HepG2 (cell line): ENCODE data around the gene CDKN2A. TPM values are rescaled to one million over a fixed set of nuclear protein-coding genes. Genes with fewer than 3 reads are reported as not detected.

Experiments used
- ATAC-seq: fragments of 200-7000 bp; cut with Tn5 transposase; 3 replicates; pipeline ENCODE4 v1.9.1; 2020; ENCODE audit warnings: mild to moderate bottlenecking, moderate library complexity
- BruUV-seq: library from RNA; stranded (reverse); fragments of 400-500 nt; replicated peaks from 2 replicates; lab custom pipeline; 2021; lab: Mats Ljungman, UMichigan
- CTCF ChIA-PET: fragments of 300-600 bp; formaldehyde crosslinking; extraction: SDS; loops from one replicate; lab custom pipeline; 2021; ENCODE audit warnings: low total read pairs, inconsistent platforms, low intra/inter-chr PET ratio; lab: Yijun Ruan, JAX
- POLR2A ChIA-PET: fragments of 350-600 bp; sonication (Branson Sonifier 250); formaldehyde crosslinking; loops from one replicate; lab custom pipeline; 2020; ENCODE audit warnings: antibody characterized with exemption, inconsistent platforms; lab: Yijun Ruan, JAX
- DNase-seq: peaks from one replicate; pipeline ENCODE4 v3.0.0-alpha.2; 2015; ENCODE audit warnings: low spot score
- FAIRE-seq: peaks from 3 replicates; lab custom pipeline; 2011; peaks lifted over from hg19 to GRCh38; lab: Jason Lieb, UNC
- H2AFZ ChIP-seq: one replicate; pipeline ENCODE4 v1.6.1; 2011; ENCODE audit warnings: low read length, inconsistent platforms
- H3K27ac ChIP-seq: fragments of 300-600 bp; 3 replicates; pipeline ENCODE4 v1.8.0; 2011; ENCODE audit warnings: mixed run types, mild to moderate bottlenecking, mixed read lengths, low read length, inconsistent platforms; ENCODE audit not compliant: insufficient read depth; ENCODE audit errors: extremely low read length
- H3K27me3 ChIP-seq, 2 experiments: fragments of 200-600 bp in 1 of 2; 2 replicates in 1 of 2; 3 replicates in 1 of 2; pipeline versions ENCODE4 v1.6.0 to v1.8.0; 2011; ENCODE audit warnings: low read length in 2 of 2, mild to moderate bottlenecking in 2 of 2, moderate library complexity in 2 of 2, inconsistent platforms in 1 of 2; ENCODE audit not compliant: insufficient read depth in 2 of 2, control insufficient read depth in 1 of 2
- H3K36me3 ChIP-seq, 2 experiments: fragments of 200-600 bp in 1 of 2; replicated peaks in 1 of 2; 2 replicates in 1 of 2; 3 replicates in 1 of 2; pipeline versions ENCODE4 v1.5.1 to v1.8.0; 2011; ENCODE audit warnings: low read length in 2 of 2, inconsistent platforms in 1 of 2; ENCODE audit not compliant: insufficient read depth in 2 of 2, control insufficient read depth in 1 of 2
- H3K4me1 ChIP-seq: 2 replicates; pipeline ENCODE4 v1.5.1; 2012; ENCODE audit warnings: low read length, inconsistent platforms; ENCODE audit not compliant: insufficient read depth
- H3K4me2 ChIP-seq: 2 replicates; pipeline ENCODE4 v1.6.0; 2011; ENCODE audit warnings: low read depth, low read length, inconsistent platforms
- H3K4me3 ChIP-seq, 3 experiments: fragments of 200-600 bp in 1 of 3; sonication (generic), shearing (Covaris generic) in 1 of 3; replicated peaks in 1 of 3; 2 replicates each; pipeline ENCODE4 v1.5.1; 2011 to 2016; ENCODE audit warnings: low read length in 3 of 3, inconsistent platforms in 2 of 3, low read depth in 2 of 3, mild to moderate bottlenecking in 2 of 3, control low read depth in 1 of 3, mixed read lengths in 1 of 3; ENCODE audit not compliant: insufficient read depth in 1 of 3
- H3K79me2 ChIP-seq: one replicate; pipeline ENCODE4 v1.6.1; 2011; ENCODE audit warnings: low read length, inconsistent platforms; ENCODE audit not compliant: insufficient read depth
- H3K9ac ChIP-seq: 2 replicates; pipeline ENCODE4 v1.6.0; 2011; ENCODE audit warnings: mild to moderate bottlenecking, low read depth, low read length, inconsistent platforms; ENCODE audit not compliant: insufficient read depth
- H3K9me3 ChIP-seq: 2 replicates; pipeline ENCODE4 v1.5.1; 2012; ENCODE audit warnings: mild to moderate bottlenecking, low read length
- H4K20me1 ChIP-seq: 2 replicates; pipeline ENCODE4 v1.6.0; 2011; ENCODE audit warnings: inconsistent platforms, mild to moderate bottlenecking, low read length, moderate library complexity; ENCODE audit not compliant: insufficient read depth
- FOXP1 ChIP-seq, 2 experiments: fragments of 450-650 bp in 1 of 2; IDR thresholded peaks; 2 replicates each; pipeline ENCODE4 v1.6.1; 2017 to 2018; ENCODE audit warnings: antibody characterized with exemption in 1 of 2
- GATAD2A ChIP-seq: IDR thresholded peaks from 2 replicates; pipeline ENCODE4 v1.6.1; 2016
- HDAC6 ChIP-seq: fragments of 200-600 bp; sonication (generic); IDR thresholded peaks from 2 replicates; pipeline ENCODE4 v1.7.0; 2017; ENCODE audit warnings: mild to moderate bottlenecking, antibody characterized with exemption, low read length, low read depth
- KAT2B ChIP-seq: fragments of 150-350 bp; IDR thresholded peaks from 2 replicates; pipeline ENCODE4 v1.6.1; 2014; ENCODE audit warnings: low read depth, low read length, borderline replicate concordance
- KLF16 ChIP-seq, 2 experiments: sonication (generic) in 1 of 2; formaldehyde crosslinking in 1 of 2; IDR thresholded peaks; 2 replicates each; pipeline versions ENCODE4 v1.6.1 to v1.8.0; 2016 to 2023; ENCODE audit warnings: missing genetic modification reagents in 2 of 2, missing compliant biosample characterization in 1 of 2
- NFKBIZ ChIP-seq: IDR thresholded peaks from 2 replicates; pipeline ENCODE4 v1.6.1; 2018; ENCODE audit warnings: missing genetic modification reagents, missing compliant biosample characterization
- RBFOX2 ChIP-seq: fragments of 200-400 bp; formaldehyde crosslinking; IDR thresholded peaks from 2 replicates; pipeline ENCODE4 v1.6.1; 2017; ENCODE audit warnings: low read depth, mild to moderate bottlenecking, low read length
- SATB2 ChIP-seq: sonication (generic); formaldehyde crosslinking; IDR thresholded peaks from 2 replicates; pipeline ENCODE4 v1.5.0; 2020; ENCODE audit warnings: missing genetic modification reagents
- YY1 ChIP-seq: IDR thresholded peaks from 2 replicates; pipeline ENCODE4 v1.6.1; 2011; ENCODE audit warnings: low read length, low read depth, moderate library complexity, mild to moderate bottlenecking; ENCODE audit not compliant: insufficient read depth, insufficient replicate concordance
- ZBTB8A ChIP-seq: sonication (generic); formaldehyde crosslinking; IDR thresholded peaks from 2 replicates; pipeline ENCODE4 v1.4.0; 2020; ENCODE audit warnings: mild to moderate bottlenecking, low read depth, missing genetic modification reagents, borderline replicate concordance
- ZNF562 ChIP-seq: sonication (generic); formaldehyde crosslinking; IDR thresholded peaks from 2 replicates; pipeline ENCODE4 v1.8.0; 2022; ENCODE audit warnings: missing genetic modification reagents, borderline replicate concordance
- ZNF776 ChIP-seq: sonication (generic); formaldehyde crosslinking; IDR thresholded peaks from 2 replicates; pipeline ENCODE4 v1.4.0; 2020; ENCODE audit warnings: mild to moderate bottlenecking, missing genetic modification reagents
- WGBS: methylation state at CpG from one replicate; pipeline ENCODE4 v1.1.6; 2017; ENCODE audit warnings: low lambda C conversion rate; 5-methylcytosine and 5-hydroxymethylcytosine counted together
- in situ Hi-C: cut with HindIII; loops from 2 replicates; pipeline ENCODE4 v1.10.0; 2017; ENCODE audit warnings: low pct_unique_long_range_greater_than_20kb; ENCODE audit not compliant: extremely low pct_ligation_motif_present
- intact Hi-C: fragments of 100-400 bp; cut with micrococcal nuclease; formaldehyde crosslinking; loops from one replicate; pipeline ENCODE4 v1.10.0; 2022; ENCODE audit not compliant: unreplicated experiment
- polyA plus RNA-seq, 8 experiments: library from polyadenylated mRNA; depleted of rRNA in 3 of 8; stranded (reverse) in 7 of 8; unstranded in 1 of 8; fragments of >200 nt; fragmentation: Illumina TruSeq in 4 of 8; extraction: Trizol in 4 of 8; gene quantifications; 2 replicates each; pipeline versions ENCODE4 v1.2.1 to v1.2.3, GENCODE V29; 2011 to 2016; ENCODE audit warnings: low read depth in 4 of 8, missing spikeins in 1 of 8, mixed read lengths in 1 of 8; ENCODE audit not compliant: insufficient read depth in 1 of 8
- total RNA-seq, 5 experiments: library from RNA; depleted of rRNA; stranded (reverse); fragments of >200 nt; fragmentation: Illumina TruSeq; extraction: Trizol; gene quantifications; 2 replicates each; pipeline ENCODE4 v1.2.3, GENCODE V29; 2016; ENCODE audit warnings: low read depth in 1 of 5
- TF ChIP-seq, protein P1 (sequence below): sonication (generic); formaldehyde crosslinking; conservative IDR thresholded peaks from 2 replicates; pipeline ENCODE4 v1.8.0; 2022; ENCODE audit warnings: low read depth, missing genetic modification reagents
- TF ChIP-seq, protein P2 (sequence below): sonication (generic); formaldehyde crosslinking; IDR thresholded peaks from 2 replicates; pipeline ENCODE4 v1.8.0; 2022; ENCODE audit warnings: mild to moderate bottlenecking, missing genetic modification reagents, moderate library complexity
- TF ChIP-seq, protein P3 (sequence below), 2 experiments: sonication (generic) in 1 of 2; formaldehyde crosslinking in 1 of 2; IDR thresholded peaks; 2 replicates each; pipeline versions ENCODE4 v1.4.0 to v1.6.1; 2018 to 2020; ENCODE audit warnings: missing genetic modification reagents in 2 of 2, borderline replicate concordance in 1 of 2, low read depth in 1 of 2, mild to moderate bottlenecking in 1 of 2, missing biosample characterization in 1 of 2

Gene CDKN2A
- total and polyA plus RNA-seq, 2 of the 13 experiments (the other 11 are each of a cell fraction or from before 2014, with no cell fraction given), result 4.2 to 4.8 TPM

DNA sequence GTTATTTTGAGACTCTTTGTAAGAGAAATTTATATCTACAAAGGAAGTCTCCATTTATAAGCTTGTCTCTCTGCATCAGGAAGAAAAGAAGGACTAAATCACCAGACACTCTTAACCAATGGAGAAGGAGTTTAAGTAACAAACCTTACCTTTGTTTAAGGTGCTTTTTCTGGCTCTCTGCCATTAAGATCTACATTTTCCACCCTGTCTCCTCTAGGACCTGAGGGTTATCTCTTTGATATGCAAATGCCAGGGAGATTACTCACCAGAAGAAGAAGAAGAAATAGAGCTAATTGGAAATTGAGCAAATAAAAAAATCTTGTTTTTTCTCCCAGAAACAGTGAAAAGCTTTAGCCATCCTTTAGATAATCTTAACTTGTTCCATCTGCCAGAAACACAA is 60.9 kb downstream of the CDKN2A start:
- FAIRE-seq, result no peak
- Histone ChIP-seq H4K20me1 (no peaks in the 10 kb centered on the region), H3K4me3 (no peak overlapping the region), H3K36me3 (no peaks in the 10 kb centered on the region; a peak in 1 of 5 replicates), H3K4me2 (no peak overlapping the region), H3K79me2 (no peaks in the 10 kb centered on the region), H3K27me3 (no peaks in the 10 kb centered on the region), H3K9me3 (no peaks in the 10 kb centered on the region), H3K4me1 (no peaks in the 10 kb centered on the region), H3K9ac (no peak overlapping the region), H3K27ac (no peak overlapping the region), H2AFZ (no peak overlapping the region)
- no peak for DNase-seq
- BruUV-seq, result no TSS peak
- TF ChIP-seq, protein P1, sequence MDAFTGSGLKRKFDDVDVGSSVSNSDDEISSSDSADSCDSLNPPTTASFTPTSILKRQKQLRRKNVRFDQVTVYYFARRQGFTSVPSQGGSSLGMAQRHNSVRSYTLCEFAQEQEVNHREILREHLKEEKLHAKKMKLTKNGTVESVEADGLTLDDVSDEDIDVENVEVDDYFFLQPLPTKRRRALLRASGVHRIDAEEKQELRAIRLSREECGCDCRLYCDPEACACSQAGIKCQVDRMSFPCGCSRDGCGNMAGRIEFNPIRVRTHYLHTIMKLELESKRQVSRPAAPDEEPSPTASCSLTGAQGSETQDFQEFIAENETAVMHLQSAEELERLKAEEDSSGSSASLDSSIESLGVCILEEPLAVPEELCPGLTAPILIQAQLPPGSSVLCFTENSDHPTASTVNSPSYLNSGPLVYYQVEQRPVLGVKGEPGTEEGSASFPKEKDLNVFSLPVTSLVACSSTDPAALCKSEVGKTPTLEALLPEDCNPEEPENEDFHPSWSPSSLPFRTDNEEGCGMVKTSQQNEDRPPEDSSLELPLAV (CRISPR knock-in tag), result no peak
- TF ChIP-seq ZNF562 (CRISPR knock-in tag), result no peak
- no peak for TF ChIP-seq YY1
- TF ChIP-seq SATB2 (CRISPR knock-in tag), result no peak
- no peak for TF ChIP-seq FOXP1 (IDR thresholded peaks at IDR 0.05)
- TF ChIP-seq FOXP1 (CRISPR knock-in tag; IDR thresholded peaks at IDR 0.05), result no peak
- no peak for TF ChIP-seq NFKBIZ (CRISPR knock-in tag)
- no peak for TF ChIP-seq ZNF776 (CRISPR knock-in tag)
- no peak for ATAC-seq
- intact Hi-C loops, result no loop called here
- CTCF ChIA-PET, result no interaction called here
- POLR2A ChIA-PET, result no interaction called here
- in situ Hi-C loops, result no loop called here

DNA sequence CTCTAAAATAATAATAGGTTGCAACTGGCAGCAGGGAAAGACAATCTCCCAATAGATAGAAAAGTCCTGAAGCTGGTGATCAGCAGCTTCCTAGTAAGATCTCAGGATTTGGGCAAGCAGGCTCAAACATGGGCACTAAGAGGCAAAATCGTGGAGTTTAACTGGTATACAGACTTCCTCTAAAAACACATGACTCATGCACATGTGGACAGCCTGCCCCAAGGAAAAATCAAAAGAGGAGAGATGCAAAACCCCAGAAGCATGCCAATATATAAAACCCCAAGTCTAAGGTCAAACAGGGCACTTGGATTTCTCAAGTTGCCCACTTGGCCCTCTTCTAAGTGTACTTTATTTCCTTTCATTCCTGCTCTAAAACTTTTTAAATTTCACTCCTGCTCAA is 62.8 kb downstream of the CDKN2A start:
- H4K20me1 ChIP-seq, result no peaks in the 10 kb centered on the region
- in situ Hi-C loops, result no loop called here
- TF ChIP-seq HDAC6 (no peak), ZBTB8A (no peak), KLF16 (CRISPR knock-in tag; IDR thresholded peaks at IDR 0.05) (no peak), KAT2B (no peak), RBFOX2 (no peak), GATAD2A (CRISPR knock-in tag) (no peak)
- TF ChIP-seq, protein P2, sequence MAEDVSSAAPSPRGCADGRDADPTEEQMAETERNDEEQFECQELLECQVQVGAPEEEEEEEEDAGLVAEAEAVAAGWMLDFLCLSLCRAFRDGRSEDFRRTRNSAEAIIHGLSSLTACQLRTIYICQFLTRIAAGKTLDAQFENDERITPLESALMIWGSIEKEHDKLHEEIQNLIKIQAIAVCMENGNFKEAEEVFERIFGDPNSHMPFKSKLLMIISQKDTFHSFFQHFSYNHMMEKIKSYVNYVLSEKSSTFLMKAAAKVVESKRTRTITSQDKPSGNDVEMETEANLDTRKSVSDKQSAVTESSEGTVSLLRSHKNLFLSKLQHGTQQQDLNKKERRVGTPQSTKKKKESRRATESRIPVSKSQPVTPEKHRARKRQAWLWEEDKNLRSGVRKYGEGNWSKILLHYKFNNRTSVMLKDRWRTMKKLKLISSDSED, result no peak
- TF ChIP-seq, protein P3, sequence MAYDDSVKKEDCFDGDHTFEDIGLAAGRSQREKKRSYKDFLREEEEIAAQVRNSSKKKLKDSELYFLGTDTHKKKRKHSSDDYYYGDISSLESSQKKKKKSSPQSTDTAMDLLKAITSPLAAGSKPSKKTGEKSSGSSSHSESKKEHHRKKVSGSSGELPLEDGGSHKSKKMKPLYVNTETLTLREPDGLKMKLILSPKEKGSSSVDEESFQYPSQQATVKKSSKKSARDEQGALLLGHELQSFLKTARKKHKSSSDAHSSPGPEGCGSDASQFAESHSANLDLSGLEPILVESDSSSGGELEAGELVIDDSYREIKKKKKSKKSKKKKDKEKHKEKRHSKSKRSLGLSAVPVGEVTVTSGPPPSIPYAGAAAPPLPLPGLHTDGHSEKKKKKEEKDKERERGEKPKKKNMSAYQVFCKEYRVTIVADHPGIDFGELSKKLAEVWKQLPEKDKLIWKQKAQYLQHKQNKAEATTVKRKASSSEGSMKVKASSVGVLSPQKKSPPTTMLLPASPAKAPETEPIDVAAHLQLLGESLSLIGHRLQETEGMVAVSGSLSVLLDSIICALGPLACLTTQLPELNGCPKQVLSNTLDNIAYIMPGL (CRISPR knock-in tag; IDR thresholded peaks at IDR 0.05; ENCODE audit: borderline replicate concordance in 1 of 2, low read depth in 1 of 2), result no peak
- H3K4me2 ChIP-seq, result no peak overlapping the region
- H3K27me3 ChIP-seq, result no peaks in the 10 kb centered on the region
- WGBS, result 17% methylated on average over 1 of the region's 1 CpG
- H3K27ac ChIP-seq, result no peak overlapping the region
- no peaks in the 10 kb centered on the region for H3K9me3 ChIP-seq
- H3K79me2 ChIP-seq, result no peaks in the 10 kb centered on the region
- H2AFZ ChIP-seq, result no peak overlapping the region
- intact Hi-C loops, result no loop called here
- H3K4me1 ChIP-seq, result no peaks in the 10 kb centered on the region
- DNase-seq (no peak), ATAC-seq (no peak), FAIRE-seq (no peak)
- ChIA-PET CTCF (no interaction called here), POLR2A (no interaction called here)
- H3K36me3 ChIP-seq, result no peaks in the 10 kb centered on the region; a peak in 1 of 5 replicates
- no TSS peak for BruUV-seq
- no peak overlapping the region for H3K4me3 ChIP-seq
- H3K9ac ChIP-seq, result no peak overlapping the region
